ENCODE results near the gene NAP1L1.

Gene NAP1L1

DNA sequence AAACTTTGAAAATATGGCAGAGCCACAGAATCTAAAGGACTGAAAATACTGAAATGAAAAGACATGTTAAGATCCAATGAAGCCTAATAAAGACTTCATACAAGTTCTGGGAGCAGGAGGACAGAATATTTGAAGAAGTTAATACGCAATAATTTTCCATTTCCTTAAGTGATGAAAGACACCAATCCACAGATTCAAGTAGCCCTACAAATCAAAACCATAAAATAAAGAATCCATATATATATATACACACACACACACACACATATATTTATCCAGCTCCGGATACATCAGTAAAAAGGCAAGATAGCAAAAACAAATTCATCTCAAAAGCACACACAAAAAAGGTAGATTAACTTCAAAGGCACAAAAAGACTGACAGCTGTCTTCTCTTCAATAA, 5.7 kb downstream of the NAP1L1 start:
- no peaks in the 10 kb centered on the region for H3K27me3 ChIP-seq (ENCODE audit: insufficient read depth, low read length)
- no CpG with 5 or more reads among the region's 2 CpGs for WGBS (ENCODE audit: extremely low coverage, insufficient coverage, insufficient read length)
- H4K91ac ChIP-seq (ENCODE audit: low read depth, low read length) = no peak overlapping the region
- no peak overlapping the region for H2BK120ac ChIP-seq (ENCODE audit: insufficient read depth, low read length, poor library complexity)
- no peak overlapping the region for H3K4me2 ChIP-seq (ENCODE audit: low read length)
- no peak overlapping the region for H2AK5ac ChIP-seq (ENCODE audit: low read length)
- H4K12ac ChIP-seq (ENCODE audit: low read depth, low read length) = no peak overlapping the region
- H3K36me3 ChIP-seq (ENCODE audit: control insufficient read depth in 1 of 2, insufficient read depth in 2 of 2, low read length in 2 of 2) = peaks cover 3 to 6% of the 10 kb centered on the region in 2 experiments
- no peak overlapping the region for H2AFZ ChIP-seq (ENCODE audit: insufficient read depth, low read length, poor library complexity)
- H2BK12ac ChIP-seq (ENCODE audit: low read length) = no peak overlapping the region
- H3K18ac ChIP-seq (ENCODE audit: low read length) = no peak overlapping the region
- no peak overlapping the region for H3K9ac ChIP-seq (ENCODE audit: low read length)
- H3K9me3 ChIP-seq (ENCODE audit: insufficient read depth, low read depth, low read length) = no peaks in the 10 kb centered on the region
- no peak overlapping the region for H3K4ac ChIP-seq (ENCODE audit: low read depth, low read length)
- H3K14ac ChIP-seq (ENCODE audit: low read length) = no peak overlapping the region
- no peak overlapping the region for H3K27ac ChIP-seq (ENCODE audit: low read depth, low read length)
- no peak overlapping the region for H4K8ac ChIP-seq (ENCODE audit: low read depth, low read length)
- no peak overlapping the region for H2BK5ac ChIP-seq (ENCODE audit: low read depth, low read length, poor library complexity)
- no peak overlapping the region for H3K4me3 ChIP-seq (ENCODE audit: low read depth, low read length)
- H3K79me2 ChIP-seq (ENCODE audit: control insufficient read depth, insufficient read depth, low read length, poor library complexity) = peaks cover 11% of the 10 kb centered on the region
- H3K23ac ChIP-seq (ENCODE audit: low read length) = no peak overlapping the region
- DNase-seq = no peak
- H3K4me1 ChIP-seq (ENCODE audit: control insufficient read depth in 1 of 2, insufficient read depth in 2 of 2, low read length in 2 of 2) = peaks cover 2% of the 10 kb centered on the region in 2 experiments
- no peaks in the 10 kb centered on the region for H3K79me1 ChIP-seq (ENCODE audit: low read length)

DNA sequence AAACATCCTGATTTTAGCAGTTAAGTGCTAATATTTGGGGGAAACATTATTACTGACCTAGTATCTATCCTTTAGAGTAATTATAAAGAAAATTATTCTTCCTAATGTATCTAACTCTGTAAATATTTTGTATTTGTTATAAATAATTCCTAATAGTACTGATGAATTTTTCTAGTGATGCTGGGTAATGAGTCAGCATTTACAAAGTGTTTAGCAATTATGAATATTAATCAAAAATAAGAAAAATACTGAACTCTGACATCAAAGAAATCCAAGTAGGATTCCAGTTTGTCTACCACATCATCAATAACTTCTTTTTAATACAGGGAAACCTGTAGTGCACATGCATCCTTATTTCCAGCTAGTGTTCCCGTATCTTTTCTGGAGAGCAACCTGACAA, 9.0 kb downstream of the NAP1L1 start:
- Histone ChIP-seq H4K8ac (ENCODE audit: low read depth, low read length) (no peak overlapping the region), H3K4ac (ENCODE audit: low read depth, low read length) (peak overlapping the region; percentile 57), H2BK120ac (ENCODE audit: insufficient read depth, low read length, poor library complexity) (no peak overlapping the region), H3K27me3 (ENCODE audit: insufficient read depth, low read length) (no peaks in the 10 kb centered on the region), H3K18ac (ENCODE audit: low read length) (no peak overlapping the region), H2BK5ac (ENCODE audit: low read depth, low read length, poor library complexity) (no peak overlapping the region), H3K9me3 (ENCODE audit: insufficient read depth, low read depth, low read length) (no peaks in the 10 kb centered on the region), H3K79me1 (ENCODE audit: low read length) (no peaks in the 10 kb centered on the region), H3K27ac (ENCODE audit: low read depth, low read length) (no peak overlapping the region), H2AK5ac (ENCODE audit: low read length) (no peak overlapping the region), H3K4me3 (ENCODE audit: low read depth, low read length) (no peak overlapping the region), H2BK12ac (ENCODE audit: low read length) (no peak overlapping the region), H3K4me1 (ENCODE audit: control insufficient read depth in 1 of 2, insufficient read depth in 2 of 2, low read length in 2 of 2) (no peaks in the 10 kb centered on the region), H4K12ac (ENCODE audit: low read depth, low read length) (no peak overlapping the region), H3K79me2 (ENCODE audit: control insufficient read depth, insufficient read depth, low read length, poor library complexity) (peaks cover 7% of the 10 kb centered on the region), H3K14ac (ENCODE audit: low read length) (no peak overlapping the region), H4K91ac (ENCODE audit: low read depth, low read length) (no peak overlapping the region), H3K4me2 (ENCODE audit: low read length) (no peak overlapping the region), H3K9ac (ENCODE audit: low read length) (no peak overlapping the region), H3K36me3 (ENCODE audit: control insufficient read depth in 1 of 2, insufficient read depth in 2 of 2, low read length in 2 of 2) (peaks cover 3 to 5% of the 10 kb centered on the region in 2 experiments), H2AFZ (ENCODE audit: insufficient read depth, low read length, poor library complexity) (no peak overlapping the region), H3K23ac (ENCODE audit: low read length) (no peak overlapping the region)
- DNase-seq = no peak
- WGBS (ENCODE audit: extremely low coverage, insufficient coverage, insufficient read length) = no CpG with 5 or more reads among the region's 1 CpG

DNA sequence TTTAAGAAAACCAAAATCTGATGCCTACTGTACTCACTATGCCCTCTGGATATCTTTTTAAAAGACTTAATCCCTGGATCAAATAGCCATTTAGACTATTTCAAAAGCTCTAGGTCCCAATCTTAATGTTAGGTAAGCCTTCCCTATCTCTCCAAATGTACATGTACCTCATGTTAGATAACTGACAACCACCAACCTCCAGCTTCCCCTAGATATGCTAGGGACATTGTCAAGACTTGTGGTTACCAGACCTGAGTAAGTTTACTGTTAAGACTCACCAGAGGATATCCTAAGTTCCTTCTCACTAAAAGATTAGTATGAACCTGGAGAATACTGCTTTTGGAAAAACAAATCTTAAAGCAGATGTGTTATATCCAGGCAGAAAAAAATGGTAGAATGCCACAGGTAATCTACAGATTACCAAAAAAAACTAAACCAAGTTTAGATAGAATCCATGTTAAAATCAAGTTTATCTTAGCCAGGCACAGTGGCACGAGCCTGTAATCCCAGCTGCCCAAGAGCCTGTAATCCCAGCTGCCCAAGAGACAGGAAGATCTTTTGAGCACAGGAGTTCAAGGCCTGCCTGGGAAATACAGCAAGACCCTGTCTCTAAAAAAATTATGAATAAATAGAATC, 9.7 kb downstream of the NAP1L1 start:
- no peak overlapping the region for H2BK5ac ChIP-seq (ENCODE audit: low read depth, low read length, poor library complexity)
- H2BK120ac ChIP-seq (ENCODE audit: insufficient read depth, low read length, poor library complexity) = no peak overlapping the region
- H3K14ac ChIP-seq (ENCODE audit: low read length) = no peak overlapping the region
- no peak overlapping the region for H4K91ac ChIP-seq (ENCODE audit: low read depth, low read length)
- H3K9me3 ChIP-seq (ENCODE audit: insufficient read depth, low read depth, low read length) = no peaks in the 10 kb centered on the region
- DNase-seq = no peak
- no peaks in the 10 kb centered on the region for H3K27me3 ChIP-seq (ENCODE audit: insufficient read depth, low read length)
- no peak overlapping the region for H3K27ac ChIP-seq (ENCODE audit: low read depth, low read length)
- no peak overlapping the region for H3K4me2 ChIP-seq (ENCODE audit: low read length)
- H3K18ac ChIP-seq (ENCODE audit: low read length) = no peak overlapping the region
- no peak overlapping the region for H3K23ac ChIP-seq (ENCODE audit: low read length)
- H3K79me2 ChIP-seq (ENCODE audit: control insufficient read depth, insufficient read depth, low read length, poor library complexity) = peaks cover 9% of the 10 kb centered on the region
- H4K8ac ChIP-seq (ENCODE audit: low read depth, low read length) = no peak overlapping the region
- no peak overlapping the region for H3K4me3 ChIP-seq (ENCODE audit: low read depth, low read length)
- no CpG with 5 or more reads among the region's 1 CpG for WGBS (ENCODE audit: extremely low coverage, insufficient coverage, insufficient read length)
- no peak overlapping the region for H3K9ac ChIP-seq (ENCODE audit: low read length)
- H2BK12ac ChIP-seq (ENCODE audit: low read length) = no peak overlapping the region
- no peak overlapping the region for H2AK5ac ChIP-seq (ENCODE audit: low read length)
- H3K4ac ChIP-seq (ENCODE audit: low read depth, low read length) = peak overlapping the region; percentile 98
- H4K12ac ChIP-seq (ENCODE audit: low read depth, low read length) = no peak overlapping the region
- H3K79me1 ChIP-seq (ENCODE audit: low read length) = no peaks in the 10 kb centered on the region
- no peaks in the 10 kb centered on the region for H3K4me1 ChIP-seq (ENCODE audit: control insufficient read depth in 1 of 2, insufficient read depth in 2 of 2, low read length in 2 of 2)
- H3K36me3 ChIP-seq (ENCODE audit: control insufficient read depth in 1 of 2, insufficient read depth in 2 of 2, low read length in 2 of 2) = peaks cover 7 to 8% of the 10 kb centered on the region in 2 experiments
- H2AFZ ChIP-seq (ENCODE audit: insufficient read depth, low read length, poor library complexity) = no peak overlapping the region

DNA sequence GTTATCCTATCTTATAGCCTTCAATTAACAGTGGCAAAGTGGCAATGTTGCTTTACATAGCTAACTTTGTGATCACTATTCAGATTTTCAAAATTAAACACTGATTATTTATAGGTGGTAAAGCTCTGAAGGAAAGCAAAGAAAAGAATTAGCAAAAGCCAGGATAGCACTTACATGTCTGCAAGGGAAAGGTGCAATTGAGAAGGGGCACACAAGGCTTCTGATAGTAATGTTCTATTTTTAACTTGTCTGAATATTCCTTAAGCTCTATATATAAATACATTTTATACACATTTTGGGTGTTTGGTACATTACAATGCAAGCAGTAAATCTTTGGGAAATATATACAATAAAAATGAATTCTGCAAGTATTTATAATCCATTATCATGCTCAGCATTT, 10.9 kb downstream of the NAP1L1 start:
- Histone ChIP-seq H3K9ac (ENCODE audit: low read length) (no peak overlapping the region), H3K23ac (ENCODE audit: low read length) (no peak overlapping the region), H3K4me2 (ENCODE audit: low read length) (no peak overlapping the region), H3K4me3 (ENCODE audit: low read depth, low read length) (no peak overlapping the region), H2BK12ac (ENCODE audit: low read length) (no peak overlapping the region), H4K91ac (ENCODE audit: low read depth, low read length) (no peak overlapping the region), H4K8ac (ENCODE audit: low read depth, low read length) (no peak overlapping the region), H3K4me1 (ENCODE audit: control insufficient read depth in 1 of 2, insufficient read depth in 2 of 2, low read length in 2 of 2) (no peaks in the 10 kb centered on the region), H3K27me3 (ENCODE audit: insufficient read depth, low read length) (no peaks in the 10 kb centered on the region), H2AK5ac (ENCODE audit: low read length) (no peak overlapping the region), H3K79me2 (ENCODE audit: control insufficient read depth, insufficient read depth, low read length, poor library complexity) (peaks cover 5% of the 10 kb centered on the region), H3K18ac (ENCODE audit: low read length) (no peak overlapping the region), H4K12ac (ENCODE audit: low read depth, low read length) (no peak overlapping the region), H3K36me3 (ENCODE audit: control insufficient read depth in 1 of 2, insufficient read depth in 2 of 2, low read length in 2 of 2) (peaks cover 6 to 8% of the 10 kb centered on the region in 2 experiments), H2BK5ac (ENCODE audit: low read depth, low read length, poor library complexity) (no peak overlapping the region), H2BK120ac (ENCODE audit: insufficient read depth, low read length, poor library complexity) (no peak overlapping the region), H3K27ac (ENCODE audit: low read depth, low read length) (no peak overlapping the region), H2AFZ (ENCODE audit: insufficient read depth, low read length, poor library complexity) (no peak overlapping the region), H3K14ac (ENCODE audit: low read length) (no peak overlapping the region), H3K9me3 (ENCODE audit: insufficient read depth, low read depth, low read length) (no peaks in the 10 kb centered on the region), H3K79me1 (ENCODE audit: low read length) (no peaks in the 10 kb centered on the region), H3K4ac (ENCODE audit: low read depth, low read length) (no peak overlapping the region)
- no peak for DNase-seq
